ENCODE data around the gene TTBK2.

Gene TTBK2

GRCh38 chr15:42730536-42730935 is 190.0 kb downstream of the TTBK2 start:
- no peaks in the 10 kb centered on the region for H3K9me3 ChIP-seq
- peaks cover 0 to 2% of the 10 kb centered on the region in 2 experiments for H3K4me1 ChIP-seq (ENCODE audit: control insufficient read depth in 1 of 2, insufficient read depth in 1 of 2, low read depth in 1 of 2, low read length in 1 of 2)
- H3K27ac ChIP-seq: no peak overlapping the region
- peaks cover 89% of the 10 kb centered on the region for H3K36me3 ChIP-seq
- no peak overlapping the region for H3K4me3 ChIP-seq (ENCODE audit: low read depth in 1 of 2, low read length in 1 of 2)
- TF ChIP-seq CTCF (IDR thresholded peaks at IDR 0.05): no peak
- H3K27me3 ChIP-seq: no peaks in the 10 kb centered on the region

GRCh38 chr15:42730135-42730534 is 190.4 kb downstream of the TTBK2 start:
- H3K4me1 ChIP-seq (ENCODE audit: control insufficient read depth in 1 of 2, insufficient read depth in 1 of 2, low read depth in 1 of 2, low read length in 1 of 2): no peaks in the 10 kb centered on the region
- no peak for TF ChIP-seq CTCF (IDR thresholded peaks at IDR 0.05)
- no peaks in the 10 kb centered on the region for H3K9me3 ChIP-seq
- H3K36me3 ChIP-seq: peaks cover 93% of the 10 kb centered on the region
- H3K4me3 ChIP-seq (ENCODE audit: low read depth in 1 of 2, low read length in 1 of 2): no peak overlapping the region
- H3K27me3 ChIP-seq: no peaks in the 10 kb centered on the region
- H3K27ac ChIP-seq: no peak overlapping the region

- no peak for TF ChIP-seq CTCF (IDR thresholded peaks at IDR 0.05)
- H3K9me3 ChIP-seq: no peaks in the 10 kb centered on the region
- H3K27ac ChIP-seq: no peak overlapping the region
- H3K36me3 ChIP-seq: peaks cover 100% of the 10 kb centered on the region
- no peaks in the 10 kb centered on the region for H3K4me1 ChIP-seq (ENCODE audit: control insufficient read depth in 1 of 2, insufficient read depth in 1 of 2, low read depth in 1 of 2, low read length in 1 of 2)
- no peaks in the 10 kb centered on the region for H3K27me3 ChIP-seq
- no peak overlapping the region for H3K4me3 ChIP-seq (ENCODE audit: low read depth in 1 of 2, low read length in 1 of 2)
Measured at GRCh38 chr15:42729409-42729808, 191.2 kb downstream of the TTBK2 start.

- H3K9me3 ChIP-seq: no peaks in the 10 kb centered on the region
- no peak overlapping the region for H3K4me3 ChIP-seq (ENCODE audit: low read depth in 1 of 2, low read length in 1 of 2)
- H3K36me3 ChIP-seq: peaks cover 100% of the 10 kb centered on the region
- no peaks in the 10 kb centered on the region for H3K4me1 ChIP-seq (ENCODE audit: control insufficient read depth in 1 of 2, insufficient read depth in 1 of 2, low read depth in 1 of 2, low read length in 1 of 2)
- no peak overlapping the region for H3K27ac ChIP-seq
- no peak for TF ChIP-seq CTCF (IDR thresholded peaks at IDR 0.05)
- H3K27me3 ChIP-seq: no peaks in the 10 kb centered on the region
Measured at GRCh38 chr15:42728972-42729371, 191.6 kb downstream of the TTBK2 start.

GRCh38 chr15:42728560-42728959 is 192.0 kb downstream of the TTBK2 start:
- Histone ChIP-seq H3K36me3 (peaks cover 100% of the 10 kb centered on the region), H3K27me3 (no peaks in the 10 kb centered on the region), H3K27ac (no peak overlapping the region), H3K4me1 (ENCODE audit: control insufficient read depth in 1 of 2, insufficient read depth in 1 of 2, low read depth in 1 of 2, low read length in 1 of 2) (no peaks in the 10 kb centered on the region), H3K9me3 (no peaks in the 10 kb centered on the region), H3K4me3 (ENCODE audit: low read depth in 1 of 2, low read length in 1 of 2) (no peak overlapping the region)
- TF ChIP-seq CTCF (IDR thresholded peaks at IDR 0.05): no peak
